HFF-Myc (cell line): ENCODE data around the gene PLSCR1.

Source experiments
- DNase-seq: peaks from one replicate; pipeline ENCODE4 v3.0.0-alpha.2; 2011; ENCODE audit warnings: low read depth; ENCODE audit errors: extremely low read depth
- H3K4me3 ChIP-seq: replicated peaks from 2 replicates; pipeline ENCODE4 v1.5.1; 2011; ENCODE audit warnings: low read depth, mild to moderate bottlenecking, control low read depth, low read length
- TF ChIP-seq, protein P1 (sequence below): IDR thresholded peaks from 2 replicates; pipeline ENCODE4 v1.5.1; 2012; ENCODE audit warnings: mild to moderate bottlenecking, low read depth, low read length, control low read depth; ENCODE audit errors: missing control alignments

PLSCR1 gene

DNA sequence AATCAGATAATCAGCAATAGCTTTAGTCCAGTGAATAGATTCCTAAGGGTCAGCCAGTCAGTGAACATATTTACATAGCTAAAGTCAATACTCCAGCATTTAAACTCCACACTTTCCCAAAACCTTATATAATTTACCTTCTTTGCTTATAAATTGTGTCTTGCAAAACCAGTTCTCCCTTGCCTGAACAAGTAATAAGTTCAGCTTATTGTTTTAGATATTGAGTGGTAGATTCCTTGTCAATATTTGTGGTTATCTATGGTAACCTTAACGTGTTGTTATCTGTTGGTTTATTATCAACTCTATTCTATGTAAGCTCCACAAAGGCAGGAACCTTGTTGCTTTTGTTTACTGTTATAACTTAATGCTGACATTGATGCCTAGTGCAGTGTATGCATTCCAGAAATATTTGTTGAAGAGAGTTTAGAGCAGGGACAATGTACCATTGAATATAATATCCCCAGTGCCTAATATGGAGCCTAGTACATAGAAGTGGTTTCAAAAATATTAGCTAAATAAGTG lies 36.7 kb upstream of the PLSCR1 start:
- no peak for DNase-seq
- TF ChIP-seq, protein P1, sequence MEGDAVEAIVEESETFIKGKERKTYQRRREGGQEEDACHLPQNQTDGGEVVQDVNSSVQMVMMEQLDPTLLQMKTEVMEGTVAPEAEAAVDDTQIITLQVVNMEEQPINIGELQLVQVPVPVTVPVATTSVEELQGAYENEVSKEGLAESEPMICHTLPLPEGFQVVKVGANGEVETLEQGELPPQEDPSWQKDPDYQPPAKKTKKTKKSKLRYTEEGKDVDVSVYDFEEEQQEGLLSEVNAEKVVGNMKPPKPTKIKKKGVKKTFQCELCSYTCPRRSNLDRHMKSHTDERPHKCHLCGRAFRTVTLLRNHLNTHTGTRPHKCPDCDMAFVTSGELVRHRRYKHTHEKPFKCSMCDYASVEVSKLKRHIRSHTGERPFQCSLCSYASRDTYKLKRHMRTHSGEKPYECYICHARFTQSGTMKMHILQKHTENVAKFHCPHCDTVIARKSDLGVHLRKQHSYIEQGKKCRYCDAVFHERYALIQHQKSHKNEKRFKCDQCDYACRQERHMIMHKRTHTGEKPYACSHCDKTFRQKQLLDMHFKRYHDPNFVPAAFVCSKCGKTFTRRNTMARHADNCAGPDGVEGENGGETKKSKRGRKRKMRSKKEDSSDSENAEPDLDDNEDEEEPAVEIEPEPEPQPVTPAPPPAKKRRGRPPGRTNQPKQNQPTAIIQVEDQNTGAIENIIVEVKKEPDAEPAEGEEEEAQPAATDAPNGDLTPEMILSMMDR, result no peak
- no peak overlapping the region for H3K4me3 ChIP-seq

DNA sequence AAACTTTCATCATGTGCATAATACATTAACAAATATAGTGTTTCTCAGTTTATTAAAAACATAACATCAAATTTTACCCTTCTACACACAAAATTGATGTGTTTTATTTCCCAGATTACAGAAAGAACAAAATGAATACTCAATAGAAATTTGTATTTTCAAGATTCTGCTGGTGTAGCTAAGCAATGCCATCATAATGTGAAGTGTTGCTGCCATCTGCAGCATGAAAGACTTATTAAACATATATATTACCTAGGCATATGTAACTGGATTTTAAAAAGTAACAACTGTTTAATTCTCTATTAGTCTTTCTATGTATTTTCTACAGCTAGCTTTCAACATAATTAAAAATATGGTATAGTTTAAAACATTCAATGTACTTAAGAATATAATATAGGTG lies 33.3 kb upstream of the PLSCR1 start:
- TF ChIP-seq, protein P1, result no peak
- DNase-seq, result no peak
- no peak overlapping the region for H3K4me3 ChIP-seq

DNA sequence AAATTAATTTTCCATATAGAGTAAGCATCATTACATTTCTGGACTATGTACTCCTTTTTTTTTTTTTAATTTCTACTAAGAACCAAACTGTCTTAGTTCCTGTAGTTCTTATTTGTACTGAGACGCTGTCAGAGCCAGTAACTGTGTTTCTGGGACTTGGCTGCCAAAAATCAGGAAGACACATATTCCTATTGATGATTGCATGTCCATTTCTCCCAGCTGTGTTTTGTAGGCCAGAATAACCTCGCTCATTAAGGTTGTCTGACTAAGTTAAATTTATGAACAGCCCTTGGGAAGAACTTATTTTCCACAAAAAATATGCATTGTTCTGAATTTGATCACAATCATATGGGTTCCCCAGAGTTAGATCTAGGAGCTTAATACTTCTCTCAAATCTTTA lies 31.2 kb upstream of the PLSCR1 start:
- TF ChIP-seq, protein P1, result no peak
- H3K4me3 ChIP-seq, result no peak overlapping the region
- DNase-seq, result no peak

DNA sequence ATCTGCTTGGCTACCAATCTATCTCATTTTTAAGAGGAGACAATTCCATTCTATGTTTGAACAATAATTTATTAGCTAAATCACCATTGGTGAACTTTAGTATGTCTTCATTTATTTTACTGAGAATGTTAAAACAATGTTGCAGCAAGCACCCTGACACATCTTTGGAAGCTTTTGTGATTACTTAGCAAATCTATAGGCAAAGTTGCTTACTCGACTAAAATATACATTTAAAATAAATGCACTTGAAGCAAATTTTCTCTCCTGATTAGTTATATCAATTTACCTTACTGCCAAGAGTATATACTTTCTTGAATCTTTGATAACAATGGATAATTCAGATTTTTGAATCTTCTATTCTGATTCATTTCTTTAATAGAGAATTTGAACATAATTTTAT lies 29.8 kb upstream of the PLSCR1 start:
- DNase-seq, result no peak
- H3K4me3 ChIP-seq, result no peak overlapping the region
- TF ChIP-seq, protein P1, result no peak

DNA sequence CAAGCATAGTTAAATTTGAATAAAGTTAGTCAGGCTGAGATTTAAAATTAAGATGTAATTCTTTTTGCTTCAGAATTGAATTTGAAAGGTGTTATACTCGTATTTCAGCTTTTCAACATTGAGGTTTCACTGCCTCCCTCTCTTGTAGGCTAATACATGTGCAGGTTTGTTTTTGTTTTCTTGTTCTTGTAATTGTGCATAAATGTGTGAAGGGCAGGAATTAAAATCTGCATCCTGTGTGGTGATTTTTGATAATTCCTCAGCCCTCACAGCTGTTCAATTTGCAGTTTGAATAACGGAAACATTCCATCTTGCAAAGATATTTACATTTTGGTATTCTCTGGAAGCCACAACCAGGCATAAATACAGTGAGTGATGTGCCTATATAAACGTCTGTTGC lies 24.9 kb upstream of the PLSCR1 start:
- TF ChIP-seq, protein P1, result no peak
- H3K4me3 ChIP-seq, result no peak overlapping the region
- DNase-seq, result no peak

DNA sequence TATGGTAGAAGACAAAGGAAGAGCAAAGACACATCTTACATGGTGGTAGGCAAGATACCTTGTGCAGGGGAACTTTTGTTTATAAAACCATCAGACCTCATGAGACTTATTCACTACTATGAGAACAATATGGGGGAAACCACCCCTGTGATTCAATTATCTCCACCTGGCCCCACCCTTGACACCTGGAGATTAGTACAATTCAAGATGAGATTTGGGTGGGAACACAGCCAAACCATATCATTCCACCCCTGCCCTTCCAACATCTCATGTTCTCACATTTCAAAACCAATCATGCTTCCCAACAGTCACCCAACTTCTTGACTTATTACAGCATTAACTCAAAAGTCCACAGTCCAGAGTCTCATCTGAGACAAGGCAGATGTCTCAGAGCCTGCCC lies 21.7 kb upstream of the PLSCR1 start:
- no peak overlapping the region for H3K4me3 ChIP-seq
- TF ChIP-seq, protein P1, result no peak

DNA sequence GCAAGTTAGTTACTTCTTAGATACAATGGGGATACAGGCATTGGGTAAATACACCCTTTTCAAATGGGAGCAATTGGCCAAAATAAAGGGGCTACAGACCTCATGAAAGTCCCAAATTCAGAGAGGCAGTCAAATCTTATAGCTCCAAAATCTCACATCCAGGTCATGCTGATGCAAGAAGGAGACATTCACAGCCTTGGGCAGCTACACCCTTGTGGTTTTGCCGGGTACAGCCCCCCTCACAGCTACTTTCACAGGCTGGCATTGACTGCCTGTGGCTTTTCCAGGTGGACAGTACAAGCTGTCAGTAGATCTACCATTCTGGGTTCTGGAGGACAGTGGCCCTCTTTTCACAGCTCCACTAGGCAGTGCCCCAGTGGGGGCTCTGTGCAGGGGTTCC lies 17.5 kb upstream of the PLSCR1 start:
- TF ChIP-seq, protein P1, result no peak
- H3K4me3 ChIP-seq, result no peak overlapping the region
- DNase-seq, result no peak

More for the DNA sequence above, 21.7 kb upstream of the PLSCR1 start:
- no peak for DNase-seq
